Upper lobe of left lung (tissue), 4 donors: ENCODE measurements around the gene SELENOI.

Experiments
- POLR2A ChIP-seq, 4 donors: fragments of 450-650 bp; IDR thresholded peaks; one replicate each; pipeline ENCODE4 v1.5.1; 2016 to 2017; ENCODE audit warnings: antibody characterized with exemption in 4 of 4, mild to moderate bottlenecking in 2 of 4
- POLR2AphosphoS5 ChIP-seq, 2 donors: sonication (generic); formaldehyde crosslinking; IDR thresholded peaks; one replicate each; pipeline ENCODE4 v1.5.1; 2017; ENCODE audit warnings: antibody characterized with exemption in 2 of 2
- TF ChIP-seq, protein P1 (sequence below), 6 experiments: fragments of 450-650 bp in 4 of 6; fragments of 200-600 bp in 2 of 6; sonication (generic) in 2 of 6; IDR thresholded peaks; one replicate each; pipeline ENCODE4 v1.5.1; 2016 to 2019; ENCODE audit warnings: antibody characterized with exemption in 6 of 6

DNA sequence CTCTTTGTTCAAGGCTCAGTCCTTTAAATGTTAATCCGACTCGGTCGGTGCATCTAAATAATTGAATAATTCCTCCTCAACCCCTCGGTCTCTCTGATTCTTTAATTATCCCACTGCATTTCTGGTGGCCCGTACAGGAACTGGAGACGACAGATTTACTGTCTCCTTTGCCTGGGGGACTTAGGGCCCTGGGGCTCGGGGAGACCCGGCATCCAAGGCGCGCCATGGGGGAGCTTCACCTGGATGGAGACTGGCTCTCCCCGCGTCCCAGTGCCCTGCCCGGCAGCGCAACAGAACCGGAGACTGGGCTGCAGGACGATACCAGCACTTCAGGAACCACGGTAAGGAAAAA, 47.7 kb upstream of the SELENOI start:
- TF ChIP-seq POLR2A (IDR thresholded peaks at IDR 0.05) (no peak), POLR2AphosphoS5 (IDR thresholded peaks at IDR 0.05) (no peak)
- TF ChIP-seq, protein P1, sequence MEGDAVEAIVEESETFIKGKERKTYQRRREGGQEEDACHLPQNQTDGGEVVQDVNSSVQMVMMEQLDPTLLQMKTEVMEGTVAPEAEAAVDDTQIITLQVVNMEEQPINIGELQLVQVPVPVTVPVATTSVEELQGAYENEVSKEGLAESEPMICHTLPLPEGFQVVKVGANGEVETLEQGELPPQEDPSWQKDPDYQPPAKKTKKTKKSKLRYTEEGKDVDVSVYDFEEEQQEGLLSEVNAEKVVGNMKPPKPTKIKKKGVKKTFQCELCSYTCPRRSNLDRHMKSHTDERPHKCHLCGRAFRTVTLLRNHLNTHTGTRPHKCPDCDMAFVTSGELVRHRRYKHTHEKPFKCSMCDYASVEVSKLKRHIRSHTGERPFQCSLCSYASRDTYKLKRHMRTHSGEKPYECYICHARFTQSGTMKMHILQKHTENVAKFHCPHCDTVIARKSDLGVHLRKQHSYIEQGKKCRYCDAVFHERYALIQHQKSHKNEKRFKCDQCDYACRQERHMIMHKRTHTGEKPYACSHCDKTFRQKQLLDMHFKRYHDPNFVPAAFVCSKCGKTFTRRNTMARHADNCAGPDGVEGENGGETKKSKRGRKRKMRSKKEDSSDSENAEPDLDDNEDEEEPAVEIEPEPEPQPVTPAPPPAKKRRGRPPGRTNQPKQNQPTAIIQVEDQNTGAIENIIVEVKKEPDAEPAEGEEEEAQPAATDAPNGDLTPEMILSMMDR (IDR thresholded peaks at IDR 0.05) = no peak
